ENCODE results near the gene PLCB4. TPM values are rescaled to one million over a fixed set of nuclear protein-coding genes. Genes with fewer than 3 reads are reported as not detected.

The PLCB4 gene
- total and polyA plus RNA-seq, 2 donors (not counting 1 experiment from before 2014, with no cell fraction given) = 7.3 to 13.7 TPM

GRCh38 chr20:9130521-9130920, 61.6 kb downstream of the PLCB4 start:
- H3K4me1 ChIP-seq (ENCODE audit: control insufficient read depth, extremely low read depth, insufficient read depth, low read length) = no peaks in the 10 kb centered on the region
- H2AFZ ChIP-seq (ENCODE audit: low read length) = no peak overlapping the region
- H3K27ac ChIP-seq (ENCODE audit: insufficient read depth, low read length) = no peak overlapping the region
- peak; percentile 23 to 65 for DNase-seq (ENCODE audit: low read depth in 2 of 2)
- H3K4me3 ChIP-seq (replicated peaks in 1 of 4; ENCODE audit: control extremely low read depth in 1 of 4, insufficient read depth in 1 of 4, low read depth in 3 of 4, low read length in 4 of 4) = no peak overlapping the region
- no peaks in the 10 kb centered on the region for H3K27me3 ChIP-seq (ENCODE audit: control insufficient read depth, insufficient read depth, low read length)
- H3K79me2 ChIP-seq (ENCODE audit: control insufficient read depth, insufficient read depth, low read length) = no peaks in the 10 kb centered on the region
- TF ChIP-seq CTCF (conservative IDR thresholded peaks at IDR 0.05 in 1 of 2, IDR thresholded peaks at IDR 0.05 in 1 of 2; ENCODE audit: low read depth in 1 of 2, low read length in 2 of 2) (no peak), EZH2 (IDR thresholded peaks at IDR 0.05; ENCODE audit: low read length, missing control alignments) (no peak)
- H4K20me1 ChIP-seq (ENCODE audit: control insufficient read depth, extremely low read depth, insufficient read depth, low read length) = no peaks in the 10 kb centered on the region
- no peak overlapping the region for H3K9ac ChIP-seq (ENCODE audit: insufficient read depth, low read length)
- no peaks in the 10 kb centered on the region for H3K9me3 ChIP-seq (ENCODE audit: control insufficient read depth, insufficient read depth, low read depth, low read length)
- no peaks in the 10 kb centered on the region for H3K36me3 ChIP-seq (ENCODE audit: control insufficient read depth, insufficient read depth, low read length)
- H3K4me2 ChIP-seq (ENCODE audit: extremely low read depth, insufficient read depth, low read length) = no peak overlapping the region

- TF ChIP-seq EZH2 (IDR thresholded peaks at IDR 0.05; ENCODE audit: low read length, missing control alignments) (no peak), CTCF (conservative IDR thresholded peaks at IDR 0.05 in 1 of 2, IDR thresholded peaks at IDR 0.05 in 1 of 2; ENCODE audit: low read depth in 1 of 2, low read length in 2 of 2) (no peak)
- no peaks in the 10 kb centered on the region for H3K79me2 ChIP-seq (ENCODE audit: control insufficient read depth, insufficient read depth, low read length)
- H3K4me1 ChIP-seq (ENCODE audit: control insufficient read depth, extremely low read depth, insufficient read depth, low read length) = no peaks in the 10 kb centered on the region
These were observed 63.0 kb downstream of the PLCB4 start for GRCh38 chr20:9131841-9132240.

GRCh38 chr20:9134346-9134745, 65.5 kb downstream of the PLCB4 start:
- no peak for TF ChIP-seq CTCF (conservative IDR thresholded peaks at IDR 0.05 in 1 of 2, IDR thresholded peaks at IDR 0.05 in 1 of 2; ENCODE audit: low read depth in 1 of 2, low read length in 2 of 2)
- TF ChIP-seq EZH2 (IDR thresholded peaks at IDR 0.05; ENCODE audit: low read length, missing control alignments) = no peak
- Histone ChIP-seq H3K79me2 (ENCODE audit: control insufficient read depth, insufficient read depth, low read length) (no peaks in the 10 kb centered on the region), H3K4me3 (replicated peaks in 1 of 4; ENCODE audit: control extremely low read depth in 1 of 4, insufficient read depth in 1 of 4, low read depth in 3 of 4, low read length in 4 of 4) (no peak overlapping the region)

More at GRCh38 chr20:9131841-9132240, 63.0 kb downstream of the PLCB4 start:
- H3K4me3 ChIP-seq (replicated peaks in 1 of 4; ENCODE audit: control extremely low read depth in 1 of 4, insufficient read depth in 1 of 4, low read depth in 3 of 4, low read length in 4 of 4) = no peak overlapping the region
- no peak overlapping the region for H3K27ac ChIP-seq (ENCODE audit: insufficient read depth, low read length)
- H3K27me3 ChIP-seq (ENCODE audit: control insufficient read depth, insufficient read depth, low read length) = no peaks in the 10 kb centered on the region
- no peaks in the 10 kb centered on the region for H4K20me1 ChIP-seq (ENCODE audit: control insufficient read depth, extremely low read depth, insufficient read depth, low read length)
- H3K36me3 ChIP-seq (ENCODE audit: control insufficient read depth, insufficient read depth, low read length) = no peaks in the 10 kb centered on the region
- H3K9me3 ChIP-seq (ENCODE audit: control insufficient read depth, insufficient read depth, low read depth, low read length) = no peaks in the 10 kb centered on the region
- H2AFZ ChIP-seq (ENCODE audit: low read length) = no peak overlapping the region
- H3K9ac ChIP-seq (ENCODE audit: insufficient read depth, low read length) = no peak overlapping the region
- DNase-seq (ENCODE audit: low read depth in 2 of 2) = no peak
- no peak overlapping the region for H3K4me2 ChIP-seq (ENCODE audit: extremely low read depth, insufficient read depth, low read length)

More at GRCh38 chr20:9134346-9134745, 65.5 kb downstream of the PLCB4 start:
- Histone ChIP-seq H3K27me3 (ENCODE audit: control insufficient read depth, insufficient read depth, low read length) (no peaks in the 10 kb centered on the region), H4K20me1 (ENCODE audit: control insufficient read depth, extremely low read depth, insufficient read depth, low read length) (no peaks in the 10 kb centered on the region), H3K27ac (ENCODE audit: insufficient read depth, low read length) (no peak overlapping the region), H3K9me3 (ENCODE audit: control insufficient read depth, insufficient read depth, low read depth, low read length) (no peaks in the 10 kb centered on the region), H3K36me3 (ENCODE audit: control insufficient read depth, insufficient read depth, low read length) (no peaks in the 10 kb centered on the region), H3K4me1 (ENCODE audit: control insufficient read depth, extremely low read depth, insufficient read depth, low read length) (no peaks in the 10 kb centered on the region), H3K4me2 (ENCODE audit: extremely low read depth, insufficient read depth, low read length) (no peak overlapping the region), H2AFZ (ENCODE audit: low read length) (no peak overlapping the region), H3K9ac (ENCODE audit: insufficient read depth, low read length) (no peak overlapping the region)
- DNase-seq (ENCODE audit: low read depth in 2 of 2) = no peak

Data from fibroblast of lung (primary cell).